GM23338 (cell line): ENCODE data around the gene TMPRSS9. TPM values are rescaled to one million over a fixed set of nuclear protein-coding genes. Genes with fewer than 3 reads are reported as not detected.

Experiments
- ATAC-seq: fragments of 200-7000 bp; cut with Tn5 transposase; 3 replicates; pipeline ENCODE4 v1.9.1; 2020
- DNase-seq: peaks from one replicate; pipeline ENCODE4 v3.0.0-alpha.2; 2015; ENCODE audit warnings: low spot score
- H2AFZ ChIP-seq: fragments of 200-600 bp; sonication (generic); 2 replicates; pipeline ENCODE4 v1.8.0; 2016; ENCODE audit warnings: antibody characterized with exemption, mild to moderate bottlenecking, moderate library complexity
- H3F3A ChIP-seq: fragments of 200-600 bp; sonication (generic); replicated peaks from 2 replicates; pipeline ENCODE4 v1.8.0; 2017; ENCODE audit warnings: antibody characterized with exemption, mixed run types, low read depth
- H3K27ac ChIP-seq: fragments of 200-600 bp; sonication (generic); 2 replicates; pipeline ENCODE4 v1.6.1; 2016; ENCODE audit warnings: low read depth
- H3K27me3 ChIP-seq: fragments of 200-600 bp; sonication (generic); 2 replicates; pipeline ENCODE4 v1.8.0; 2016; ENCODE audit warnings: mild to moderate bottlenecking, mixed run types, moderate library complexity; ENCODE audit not compliant: insufficient read depth
- H3K36me3 ChIP-seq: fragments of 200-600 bp; sonication (generic); 2 replicates; pipeline ENCODE4 v1.8.0; 2016; ENCODE audit warnings: mild to moderate bottlenecking; ENCODE audit not compliant: insufficient read depth
- H3K4me1 ChIP-seq: fragments of 200-600 bp; sonication (generic); 2 replicates; pipeline ENCODE4 v1.8.0; 2016; ENCODE audit warnings: mild to moderate bottlenecking, moderate library complexity; ENCODE audit not compliant: insufficient read depth
- H3K4me2 ChIP-seq: fragments of 200-600 bp; sonication (generic); 2 replicates; pipeline ENCODE4 v1.7.1; 2017; ENCODE audit warnings: mixed run types
- H3K4me3 ChIP-seq: fragments of 200-600 bp; sonication (generic); 2 replicates; pipeline ENCODE4 v1.6.1; 2016; ENCODE audit warnings: mixed run types
- H3K79me2 ChIP-seq: fragments of 200-600 bp; sonication (generic); replicated peaks from 2 replicates; pipeline ENCODE4 v1.8.0; 2017; ENCODE audit warnings: mild to moderate bottlenecking; ENCODE audit not compliant: insufficient read depth
- H3K9me2 ChIP-seq: fragments of 200-600 bp; sonication (generic); 2 replicates; pipeline ENCODE4 v1.8.0; 2017; ENCODE audit not compliant: insufficient read depth
- H4K20me1 ChIP-seq: fragments of 200-600 bp; sonication (generic); replicated peaks from 2 replicates; pipeline ENCODE4 v1.8.0; 2017; ENCODE audit warnings: mild to moderate bottlenecking; ENCODE audit not compliant: insufficient read depth
- H3K27ac Mint-ChIP-seq: 2 replicates; pipeline ENCODE4 v1.8.0; 2020; ENCODE audit warnings: inconsistent platforms, mild to moderate bottlenecking, moderate library complexity, mixed read lengths
- H3K27me3 Mint-ChIP-seq: 3 replicates; pipeline ENCODE4 v1.8.0; 2022; ENCODE audit warnings: low read depth, mild to moderate bottlenecking, moderate library complexity, mixed read lengths, inconsistent platforms; ENCODE audit not compliant: insufficient read depth, poor library complexity
- H3K36me3 Mint-ChIP-seq: 3 replicates; pipeline ENCODE4 v1.8.0; 2021; ENCODE audit warnings: low read depth, mild to moderate bottlenecking, inconsistent platforms, moderate library complexity, mixed read lengths
- H3K4me1 Mint-ChIP-seq: 3 replicates; pipeline ENCODE4 v1.8.0; 2020; ENCODE audit warnings: mild to moderate bottlenecking, inconsistent platforms, mixed read lengths
- H3K4me3 Mint-ChIP-seq: 3 replicates; pipeline ENCODE4 v1.8.0; 2021; ENCODE audit warnings: moderate library complexity, mild to moderate bottlenecking, inconsistent platforms, mixed read lengths
- H3K9me3 Mint-ChIP-seq: 3 replicates; pipeline ENCODE4 v1.8.0; 2020; ENCODE audit warnings: moderate library complexity, mild to moderate bottlenecking, inconsistent platforms, mixed read lengths
- CREB1 ChIP-seq: fragments of 250-450 bp; sonication (Bioruptor Pico); IDR thresholded peaks from 2 replicates; pipeline ENCODE4 v1.5.0; 2020; ENCODE audit warnings: low read depth, mild to moderate bottlenecking, moderate library complexity
- ETS1 ChIP-seq: IDR thresholded peaks from 2 replicates; pipeline ENCODE4 v1.6.1; 2016; ENCODE audit warnings: antibody characterized with exemption
- EZH2 ChIP-seq: fragments of 200-600 bp; sonication (generic); IDR thresholded peaks from one replicate; pipeline ENCODE4 v1.8.0; 2017; ENCODE audit warnings: antibody characterized with exemption, mild to moderate bottlenecking, low read depth; ENCODE audit not compliant: unreplicated experiment
- EZH2phosphoT487 ChIP-seq: fragments of 200-600 bp; sonication (generic); IDR thresholded peaks from one replicate; pipeline ENCODE4 v1.8.1; 2018; ENCODE audit warnings: antibody characterized with exemption; ENCODE audit not compliant: unreplicated experiment
- JUNB ChIP-seq: IDR thresholded peaks from one replicate; pipeline ENCODE4 v1.6.1; 2016; ENCODE audit warnings: antibody characterized with exemption; ENCODE audit not compliant: unreplicated experiment
- NANOG ChIP-seq: IDR thresholded peaks from 2 replicates; pipeline ENCODE4 v1.6.1; 2016; ENCODE audit warnings: antibody characterized with exemption, borderline replicate concordance
- POLR2AphosphoS5 ChIP-seq: IDR thresholded peaks from 2 replicates; pipeline ENCODE4 v1.6.1; 2016; ENCODE audit warnings: antibody characterized with exemption, low read depth
- REST ChIP-seq: IDR thresholded peaks from one replicate; pipeline ENCODE4 v1.6.1; 2018; ENCODE audit warnings: antibody characterized with exemption; ENCODE audit not compliant: unreplicated experiment
- STAT1 ChIP-seq: IDR thresholded peaks from one replicate; pipeline ENCODE4 v1.6.1; 2016; ENCODE audit warnings: antibody characterized with exemption; ENCODE audit not compliant: unreplicated experiment
- ZNF114 ChIP-seq: fragments of 250-450 bp; sonication (Bioruptor Pico); IDR thresholded peaks from 2 replicates; pipeline ENCODE4 v1.5.0; 2020; ENCODE audit warnings: mild to moderate bottlenecking, moderate library complexity
- ZNF331 ChIP-seq: fragments of 250-450 bp; sonication (Bioruptor Pico); IDR thresholded peaks from 2 replicates; pipeline ENCODE4 v1.5.0; 2020; ENCODE audit warnings: low read depth, mild to moderate bottlenecking, moderate library complexity
- polyA plus RNA-seq: library from polyadenylated mRNA; unstranded; fragments of >200 nt; fragmentation: Nextera tagmentation; extraction: Ambion mirVana; gene quantifications from 2 replicates; pipeline ENCODE4 v1.2.1, GENCODE V29; 2016
- total RNA-seq: library from RNA; depleted of rRNA; stranded (reverse); fragments of >200 nt; shearing (Covaris generic); gene quantifications from 2 replicates; pipeline ENCODE4 v1.2.3, GENCODE V29; 2014
- TF ChIP-seq, protein P1 (sequence below), 2 experiments: fragments of 200-600 bp in 1 of 2; sonication (generic) in 1 of 2; conservative IDR thresholded peaks; 2 replicates each; pipeline versions ENCODE4 v1.5.1 to v1.6.1; 2016 to 2017; ENCODE audit warnings: antibody characterized with exemption in 2 of 2, low read depth in 2 of 2, mild to moderate bottlenecking in 2 of 2, moderate library complexity in 1 of 2
- TF ChIP-seq, protein P2 (sequence below): fragments of 250-450 bp; sonication (Bioruptor Pico); IDR thresholded peaks from 2 replicates; pipeline ENCODE4 v1.5.0; 2020; ENCODE audit warnings: mild to moderate bottlenecking, moderate library complexity

Gene TMPRSS9
- total and polyA plus RNA-seq, 2 experiments from 2014 or later = 0.05 to 0.28 TPM

DNA sequence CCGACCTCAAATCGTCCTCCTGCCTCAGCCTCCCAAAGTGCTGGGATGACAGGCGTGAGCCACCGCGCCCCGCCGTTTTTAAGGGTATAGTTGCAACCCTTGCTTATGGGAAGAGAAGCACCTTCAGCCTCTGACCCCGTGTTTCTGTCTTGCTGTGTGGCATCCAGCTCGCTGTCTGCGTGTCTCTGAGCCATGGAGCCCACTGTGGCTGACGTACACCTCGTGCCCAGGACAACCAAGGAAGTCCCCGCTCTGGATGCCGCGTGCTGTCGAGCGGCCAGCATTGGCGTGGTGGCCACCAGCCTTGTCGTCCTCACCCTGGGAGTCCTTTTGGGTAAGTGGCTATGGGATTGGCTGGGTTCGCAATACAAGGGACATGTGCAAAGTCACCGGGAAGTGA is 29.5 kb downstream of the TMPRSS9 start:
- peaks cover 3% of the 10 kb centered on the region; the same call in 1 of the 3 replicates for H3K4me1 Mint-ChIP-seq
- Histone ChIP-seq H3K4me1 (no peaks in the 10 kb centered on the region), H3F3A (no peaks in the 10 kb centered on the region), H3K27ac (no peak overlapping the region), H3K4me2 (no peak overlapping the region), H3K27me3 (no peaks in the 10 kb centered on the region), H3K4me3 (no peak overlapping the region), H2AFZ (no peak overlapping the region), H3K9me2 (no peaks in the 10 kb centered on the region), H3K79me2 (no peaks in the 10 kb centered on the region), H4K20me1 (no peaks in the 10 kb centered on the region), H3K36me3 (no peaks in the 10 kb centered on the region)
- no peak for DNase-seq
- TF ChIP-seq CREB1 (CRISPR knock-in tag) (no peak), EZH2phosphoT487 (no peak), POLR2AphosphoS5 (no peak), STAT1 (no peak), ETS1 (no peak), EZH2 (no peak), ZNF114 (CRISPR knock-in tag) (no peak), NANOG (no peak), REST (no peak), ZNF331 (CRISPR knock-in tag) (no peak), JUNB (no peak)
- TF ChIP-seq, protein P1, sequence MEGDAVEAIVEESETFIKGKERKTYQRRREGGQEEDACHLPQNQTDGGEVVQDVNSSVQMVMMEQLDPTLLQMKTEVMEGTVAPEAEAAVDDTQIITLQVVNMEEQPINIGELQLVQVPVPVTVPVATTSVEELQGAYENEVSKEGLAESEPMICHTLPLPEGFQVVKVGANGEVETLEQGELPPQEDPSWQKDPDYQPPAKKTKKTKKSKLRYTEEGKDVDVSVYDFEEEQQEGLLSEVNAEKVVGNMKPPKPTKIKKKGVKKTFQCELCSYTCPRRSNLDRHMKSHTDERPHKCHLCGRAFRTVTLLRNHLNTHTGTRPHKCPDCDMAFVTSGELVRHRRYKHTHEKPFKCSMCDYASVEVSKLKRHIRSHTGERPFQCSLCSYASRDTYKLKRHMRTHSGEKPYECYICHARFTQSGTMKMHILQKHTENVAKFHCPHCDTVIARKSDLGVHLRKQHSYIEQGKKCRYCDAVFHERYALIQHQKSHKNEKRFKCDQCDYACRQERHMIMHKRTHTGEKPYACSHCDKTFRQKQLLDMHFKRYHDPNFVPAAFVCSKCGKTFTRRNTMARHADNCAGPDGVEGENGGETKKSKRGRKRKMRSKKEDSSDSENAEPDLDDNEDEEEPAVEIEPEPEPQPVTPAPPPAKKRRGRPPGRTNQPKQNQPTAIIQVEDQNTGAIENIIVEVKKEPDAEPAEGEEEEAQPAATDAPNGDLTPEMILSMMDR (conservative IDR thresholded peaks at IDR 0.05; ENCODE audit: low read depth in 2 of 2) = no peak
- TF ChIP-seq, protein P2, sequence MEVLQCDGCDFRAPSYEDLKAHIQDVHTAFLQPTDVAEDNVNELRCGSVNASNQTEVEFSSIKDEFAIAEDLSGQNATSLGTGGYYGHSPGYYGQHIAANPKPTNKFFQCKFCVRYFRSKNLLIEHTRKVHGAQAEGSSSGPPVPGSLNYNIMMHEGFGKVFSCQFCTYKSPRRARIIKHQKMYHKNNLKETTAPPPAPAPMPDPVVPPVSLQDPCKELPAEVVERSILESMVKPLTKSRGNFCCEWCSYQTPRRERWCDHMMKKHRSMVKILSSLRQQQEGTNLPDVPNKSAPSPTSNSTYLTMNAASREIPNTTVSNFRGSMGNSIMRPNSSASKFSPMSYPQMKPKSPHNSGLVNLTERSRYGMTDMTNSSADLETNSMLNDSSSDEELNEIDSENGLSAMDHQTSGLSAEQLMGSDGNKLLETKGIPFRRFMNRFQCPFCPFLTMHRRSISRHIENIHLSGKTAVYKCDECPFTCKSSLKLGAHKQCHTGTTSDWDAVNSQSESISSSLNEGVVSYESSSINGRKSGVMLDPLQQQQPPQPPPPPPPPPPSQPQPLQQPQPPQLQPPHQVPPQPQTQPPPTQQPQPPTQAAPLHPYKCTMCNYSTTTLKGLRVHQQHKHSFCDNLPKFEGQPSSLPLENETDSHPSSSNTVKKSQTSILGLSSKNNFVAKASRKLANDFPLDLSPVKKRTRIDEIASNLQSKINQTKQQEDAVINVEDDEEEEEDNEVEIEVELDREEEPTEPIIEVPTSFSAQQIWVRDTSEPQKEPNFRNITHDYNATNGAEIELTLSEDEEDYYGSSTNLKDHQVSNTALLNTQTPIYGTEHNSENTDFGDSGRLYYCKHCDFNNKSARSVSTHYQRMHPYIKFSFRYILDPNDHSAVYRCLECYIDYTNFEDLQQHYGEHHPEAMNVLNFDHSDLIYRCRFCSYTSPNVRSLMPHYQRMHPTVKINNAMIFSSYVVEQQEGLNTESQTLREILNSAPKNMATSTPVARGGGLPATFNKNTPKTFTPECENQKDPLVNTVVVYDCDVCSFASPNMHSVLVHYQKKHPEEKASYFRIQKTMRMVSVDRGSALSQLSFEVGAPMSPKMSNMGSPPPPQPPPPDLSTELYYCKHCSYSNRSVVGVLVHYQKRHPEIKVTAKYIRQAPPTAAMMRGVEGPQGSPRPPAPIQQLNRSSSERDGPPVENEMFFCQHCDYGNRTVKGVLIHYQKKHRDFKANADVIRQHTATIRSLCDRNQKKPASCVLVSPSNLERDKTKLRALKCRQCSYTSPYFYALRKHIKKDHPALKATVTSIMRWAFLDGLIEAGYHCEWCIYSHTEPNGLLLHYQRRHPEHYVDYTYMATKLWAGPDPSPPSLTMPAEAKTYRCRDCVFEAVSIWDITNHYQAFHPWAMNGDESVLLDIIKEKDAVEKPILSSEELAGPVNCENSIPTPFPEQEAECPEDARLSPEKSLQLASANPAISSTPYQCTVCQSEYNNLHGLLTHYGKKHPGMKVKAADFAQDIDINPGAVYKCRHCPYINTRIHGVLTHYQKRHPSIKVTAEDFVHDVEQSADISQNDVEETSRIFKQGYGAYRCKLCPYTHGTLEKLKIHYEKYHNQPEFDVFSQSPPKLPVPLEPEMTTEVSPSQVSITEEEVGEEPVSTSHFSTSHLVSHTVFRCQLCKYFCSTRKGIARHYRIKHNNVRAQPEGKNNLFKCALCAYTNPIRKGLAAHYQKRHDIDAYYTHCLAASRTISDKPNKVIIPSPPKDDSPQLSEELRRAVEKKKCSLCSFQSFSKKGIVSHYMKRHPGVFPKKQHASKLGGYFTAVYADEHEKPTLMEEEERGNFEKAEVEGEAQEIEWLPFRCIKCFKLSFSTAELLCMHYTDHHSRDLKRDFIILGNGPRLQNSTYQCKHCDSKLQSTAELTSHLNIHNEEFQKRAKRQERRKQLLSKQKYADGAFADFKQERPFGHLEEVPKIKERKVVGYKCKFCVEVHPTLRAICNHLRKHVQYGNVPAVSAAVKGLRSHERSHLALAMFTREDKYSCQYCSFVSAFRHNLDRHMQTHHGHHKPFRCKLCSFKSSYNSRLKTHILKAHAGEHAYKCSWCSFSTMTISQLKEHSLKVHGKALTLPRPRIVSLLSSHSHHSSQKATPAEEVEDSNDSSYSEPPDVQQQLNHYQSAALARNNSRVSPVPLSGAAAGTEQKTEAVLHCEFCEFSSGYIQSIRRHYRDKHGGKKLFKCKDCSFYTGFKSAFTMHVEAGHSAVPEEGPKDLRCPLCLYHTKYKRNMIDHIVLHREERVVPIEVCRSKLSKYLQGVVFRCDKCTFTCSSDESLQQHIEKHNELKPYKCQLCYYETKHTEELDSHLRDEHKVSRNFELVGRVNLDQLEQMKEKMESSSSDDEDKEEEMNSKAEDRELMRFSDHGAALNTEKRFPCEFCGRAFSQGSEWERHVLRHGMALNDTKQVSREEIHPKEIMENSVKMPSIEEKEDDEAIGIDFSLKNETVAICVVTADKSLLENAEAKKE (CRISPR knock-in tag) = no peak
- peaks cover 8% of the 10 kb centered on the region for H3K27me3 Mint-ChIP-seq
- no peak overlapping the region for H3K4me3 Mint-ChIP-seq
- no peak for ATAC-seq
- H3K36me3 Mint-ChIP-seq = no peaks in the 10 kb centered on the region
- H3K9me3 Mint-ChIP-seq = peaks cover 2% of the 10 kb centered on the region; the same call in 2 of the 3 replicates
- H3K27ac Mint-ChIP-seq = no peak overlapping the region
